SIG-M5 (cell line): Measurements from ENCODE around the gene LEMD3.

ENCODE experiments used
- DNase-seq: peaks from one replicate; lab custom pipeline; 2025; lab: John Stamatoyannopoulos, UW

Gene LEMD3

GRCh38 chr12:65169320-65170208 lies at the start of gene LEMD3:
TSS of gene LEMD3 (plus strand) at chr12:65169583. CDS start at chr12:65169597, 14 bp downstream.
- DNase-seq: peak; percentile 22

DNA sequence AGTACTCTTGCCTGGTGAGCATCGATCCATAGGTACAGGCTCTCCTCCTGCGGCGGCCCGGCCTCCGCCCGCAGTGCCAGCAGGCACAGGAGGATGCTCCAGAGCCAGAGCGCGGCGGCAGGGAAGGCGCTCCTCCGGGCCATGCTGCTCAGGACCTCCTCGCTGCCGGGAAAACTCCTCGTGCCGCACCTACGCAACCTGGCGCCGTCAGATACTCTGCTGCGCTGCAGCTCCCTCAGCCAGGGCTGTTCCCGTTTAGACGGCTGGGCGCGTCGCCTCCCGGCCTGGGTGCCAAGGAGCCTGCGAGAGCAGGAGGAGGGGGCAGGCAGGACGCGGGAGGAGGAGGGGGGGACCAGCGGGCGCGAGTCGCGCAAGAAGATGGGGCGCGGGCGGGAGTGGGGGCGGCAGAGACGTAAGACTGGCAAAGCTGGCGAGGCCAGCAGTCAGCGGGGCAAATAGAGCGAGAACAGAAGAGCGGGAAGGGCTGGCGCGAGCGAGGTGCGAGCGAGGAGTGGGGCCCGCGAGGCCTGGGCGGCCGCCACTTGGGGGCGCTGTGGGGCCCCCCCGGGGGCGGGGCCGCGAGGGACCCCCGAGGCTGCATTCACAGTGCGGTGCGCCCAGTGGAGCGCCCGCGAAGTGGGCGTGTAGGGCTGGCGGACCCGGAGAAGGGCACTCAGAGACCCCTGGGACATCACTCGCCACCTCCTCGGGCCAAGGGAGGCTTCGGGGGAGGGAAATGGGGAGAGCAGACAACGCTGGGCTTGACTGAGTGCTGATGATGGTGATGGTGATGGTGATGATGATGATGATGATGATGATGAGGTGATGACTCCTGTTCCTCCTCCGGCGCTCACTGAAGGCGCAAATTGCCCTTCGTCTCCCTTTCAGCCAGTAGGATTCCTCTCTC lies 48.1 kb upstream of the LEMD3 start, which contains the start of gene WIF1:
TSS of gene WIF1 (minus strand) at position 257 of the 907 bp plus-strand sequence. CDS start at position 143, 114 bp downstream.
- DNase-seq: no peak

GRCh38 chr12:65121956-65122469 lies 47.4 kb upstream of the LEMD3 start:
- no peak for DNase-seq

DNA sequence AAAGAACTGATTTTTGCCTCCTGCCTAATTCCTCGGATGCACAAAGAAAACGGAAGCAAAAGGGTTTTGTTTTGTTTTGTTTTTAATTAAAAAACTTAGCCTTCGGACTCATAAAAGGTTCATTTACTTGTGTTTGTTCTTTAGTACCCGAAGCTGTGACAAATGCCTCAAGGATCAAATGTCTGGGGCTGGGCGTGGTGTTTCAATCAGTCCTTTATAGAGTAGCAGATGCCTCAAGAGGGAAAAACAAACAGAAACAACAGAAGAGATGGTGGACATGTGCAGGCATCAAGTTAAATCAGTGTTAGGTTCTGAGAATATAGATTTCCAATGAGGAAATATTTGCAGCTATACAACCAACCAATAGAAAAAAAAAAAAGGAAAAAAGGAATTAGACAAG lies 46.7 kb upstream of the LEMD3 start:
- DNase-seq: no peak

- DNase-seq: peak; percentile 24
Observed at GRCh38 chr12:65123435-65124063, 45.8 kb upstream of the LEMD3 start.

GRCh38 chr12:65125247-65125646 lies 44.1 kb upstream of the LEMD3 start:
- DNase-seq: no peak

- DNase-seq: no peak
Observed at GRCh38 chr12:65125975-65126374, 43.4 kb upstream of the LEMD3 start.

DNA sequence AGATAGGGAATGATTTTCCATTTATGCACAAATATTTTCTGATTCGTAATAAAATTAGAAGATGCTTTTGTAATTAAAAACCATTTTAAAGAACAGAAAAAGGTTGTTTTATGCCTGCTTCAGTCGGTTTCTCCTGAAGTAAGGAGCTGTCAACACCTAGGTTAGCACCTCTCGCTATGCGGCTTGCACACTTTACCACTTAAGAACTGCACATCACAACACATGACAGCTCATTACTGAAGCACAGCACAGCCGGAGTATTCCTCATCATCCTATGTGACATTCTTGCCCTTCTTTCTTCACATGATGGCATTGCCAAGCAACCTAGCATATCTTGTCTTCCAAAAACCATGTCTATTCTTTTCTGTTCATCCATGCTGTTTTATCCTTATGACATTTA lies 42.9 kb upstream of the LEMD3 start:
- DNase-seq: no peak

GRCh38 chr12:65133879-65134278 lies 35.5 kb upstream of the LEMD3 start:
- no peak for DNase-seq

GRCh38 chr12:65139389-65139788 lies 30.0 kb upstream of the LEMD3 start:
- DNase-seq: no peak

DNA sequence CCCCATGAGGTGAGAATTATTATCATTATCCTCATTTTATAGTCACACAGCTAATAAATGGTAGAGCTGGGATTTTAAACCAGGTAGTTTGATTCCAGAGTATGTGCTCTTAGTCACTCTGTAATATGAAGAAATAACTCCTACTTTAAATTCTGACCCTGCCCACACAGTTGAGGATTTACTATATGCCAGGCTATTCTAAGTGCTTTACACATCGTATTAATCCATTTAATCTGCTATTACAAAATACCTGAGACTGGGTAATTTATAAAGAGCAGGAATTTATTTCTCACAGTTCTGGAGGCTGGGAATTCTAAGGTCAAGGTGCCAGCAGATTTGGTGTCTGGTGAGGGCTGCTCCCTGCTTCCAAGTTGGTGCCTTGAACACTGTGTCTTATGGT lies 28.6 kb upstream of the LEMD3 start:
- no peak for DNase-seq

- DNase-seq: no peak
Observed at GRCh38 chr12:65147312-65147905, 22.0 kb upstream of the LEMD3 start.

GRCh38 chr12:65152012-65152411 lies 17.4 kb upstream of the LEMD3 start:
- no peak for DNase-seq

DNA sequence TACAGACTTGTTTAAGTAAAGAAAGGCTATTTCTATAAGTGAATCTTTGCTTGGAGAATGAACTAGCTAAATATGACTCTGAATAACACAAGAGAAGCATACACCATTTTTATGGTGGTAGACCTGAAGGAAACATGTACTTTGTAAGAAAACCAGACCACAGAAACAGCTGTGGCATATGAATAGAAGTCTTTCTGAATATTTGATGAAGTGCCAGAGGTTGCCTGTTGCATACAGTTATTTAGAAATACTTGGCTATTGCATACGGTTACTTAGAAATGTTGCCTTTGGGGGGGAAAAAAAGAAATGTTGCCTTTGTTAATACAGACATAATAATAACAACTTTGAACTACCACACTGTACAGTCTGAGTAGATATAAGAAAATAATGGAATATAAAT lies 16.8 kb upstream of the LEMD3 start:
- no peak for DNase-seq

DNA sequence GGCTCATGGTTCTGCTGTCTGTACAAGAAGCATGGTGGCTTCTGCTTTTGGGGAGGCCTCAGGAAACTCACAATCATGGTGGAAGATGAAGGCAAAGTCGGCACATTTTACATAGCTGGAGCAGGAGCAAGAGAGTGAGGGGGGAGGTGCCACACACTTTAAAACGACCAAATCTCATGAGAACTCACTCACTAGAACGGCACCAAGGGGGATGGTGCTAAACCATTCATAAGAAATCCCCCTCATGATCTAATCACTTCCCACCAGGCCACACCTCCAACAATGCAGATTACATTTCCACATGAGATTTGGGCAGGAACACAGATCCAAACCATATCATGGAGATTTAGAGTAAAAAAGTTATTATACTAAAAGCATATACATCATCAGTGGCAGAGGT lies 13.6 kb upstream of the LEMD3 start:
- DNase-seq: no peak

DNA sequence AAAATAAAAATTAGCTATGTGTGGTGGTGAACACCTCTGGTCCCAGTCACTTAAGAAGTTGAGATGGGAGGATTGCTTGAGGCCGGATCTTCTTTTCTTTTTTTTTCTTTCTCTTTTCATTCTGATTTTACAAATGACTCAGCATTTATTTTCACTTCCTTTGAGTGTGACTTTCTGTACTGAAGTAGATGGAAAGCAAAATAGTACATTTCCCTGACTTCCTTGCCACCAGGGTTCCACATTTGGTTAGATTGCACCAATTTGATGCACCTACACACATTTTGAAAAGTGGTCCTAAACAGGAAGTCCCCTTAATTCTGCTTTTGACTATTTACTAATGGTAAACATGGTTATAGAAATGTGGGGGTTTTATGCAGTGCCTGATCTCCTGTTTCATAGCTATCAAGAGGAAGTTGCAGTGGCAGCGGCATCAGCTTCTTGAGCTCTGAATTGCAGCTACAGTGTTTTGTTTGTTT lies 13.0 kb upstream of the LEMD3 start:
- peak; percentile 29 for DNase-seq

DNA sequence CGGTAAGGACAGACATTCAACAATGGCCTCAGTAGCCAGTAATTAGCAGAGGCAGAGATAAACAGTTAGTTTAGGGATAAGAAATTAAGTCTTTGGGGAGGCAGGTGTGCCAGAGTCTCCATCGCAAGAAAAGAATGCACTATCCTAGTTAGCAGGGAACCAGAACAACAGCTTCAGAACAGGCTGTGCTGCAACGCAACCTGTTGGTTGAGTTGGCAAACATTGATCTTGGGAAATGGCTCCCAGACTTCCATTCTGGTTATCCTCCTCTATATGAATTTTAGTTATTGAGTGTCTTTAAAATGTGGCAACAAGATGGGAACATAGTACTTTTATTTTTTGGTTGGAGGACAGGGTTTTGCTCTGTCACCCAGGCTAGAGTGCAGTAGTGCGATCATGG lies 12.3 kb upstream of the LEMD3 start:
- DNase-seq: no peak

- DNase-seq: no peak
Observed at GRCh38 chr12:65162609-65163008, 6.8 kb upstream of the LEMD3 start.

DNA sequence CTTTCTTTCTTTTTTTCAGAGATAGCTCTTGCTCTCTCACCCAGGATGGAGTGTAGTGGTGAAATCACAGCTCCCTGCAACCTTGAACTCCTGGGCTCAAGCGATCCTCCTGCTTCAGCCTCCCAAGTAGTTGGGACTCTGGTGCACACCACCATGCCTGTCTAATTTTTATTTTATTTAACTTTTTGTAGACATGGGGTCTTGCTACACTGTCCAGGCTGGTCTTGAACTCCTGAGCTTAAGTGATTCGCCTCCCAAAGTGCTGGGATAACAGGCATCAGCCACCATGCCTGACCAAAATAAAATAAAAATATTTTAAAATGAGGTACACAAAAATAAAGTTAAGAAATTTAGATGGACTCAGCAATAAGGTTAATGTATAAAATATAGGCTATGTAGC lies 5.1 kb upstream of the LEMD3 start:
- no peak for DNase-seq

DNA sequence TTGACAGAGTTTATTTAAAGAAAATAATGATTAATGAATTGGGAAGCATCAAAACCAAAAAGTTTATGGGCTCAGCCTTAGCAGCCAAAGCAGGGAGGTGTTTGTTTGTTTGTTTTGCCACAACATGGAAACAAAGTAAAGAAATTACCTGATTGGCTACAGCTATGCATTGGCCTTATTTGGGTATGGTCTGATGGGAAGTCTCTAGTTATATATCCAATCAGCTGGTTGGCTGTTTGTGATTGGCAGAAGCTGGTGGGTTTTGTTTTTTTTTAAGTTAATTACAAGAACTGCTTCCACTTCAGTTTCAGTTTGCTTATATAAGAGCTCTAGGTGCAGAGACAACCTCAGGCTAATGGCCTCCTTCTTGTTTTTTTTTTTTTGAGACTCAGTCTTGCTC lies 4.6 kb upstream of the LEMD3 start:
- DNase-seq: no peak

GRCh38 chr12:65168681-65169319 lies 583 bp upstream of the LEMD3 start:
- DNase-seq: no peak
